Measurements from ENCODE around the gene WAS. TPM values are rescaled to one million over a fixed set of nuclear protein-coding genes. Genes with fewer than 3 reads are reported as not detected.

The WAS gene
- total RNA-seq (10 to 100 TPM in 1 of 9 donors, 1 to 10 TPM in 8; 1.1 to 26.8 (median 3.0) TPM), polyA plus RNA-seq (1 to 10 TPM; 1.5 to 1.8 TPM)
- long read RNA-seq, donor 1, partial matches to known transcripts = 0 of 1 reads
- long read RNA-seq, donor 1, other reads (novel, unspliced or antisense) = 0 of 1 reads
- long read RNA-seq, donor 2 = 0 reads
- long read RNA-seq, donor 3, partial matches to known transcripts = 1 of 2 reads
- long read RNA-seq, donor 3, other reads (novel, unspliced or antisense) = 1 of 2 reads

- peak within 1 kb of the TSS in 4 of 12 donors; percentile 29 to 93 (median 51) for H3K27ac ChIP-seq
Observed at GRCh38 chrX:48683411-48683982, at the start of gene WAS. TSS of gene WAS (plus strand) at chrX:48683799. CDS start at chrX:48683854, 55 bp downstream.

GRCh38 chrX:48636301-48636700, 47.3 kb upstream of the WAS start:
- 62 to 83% (median 73%) methylated on average over 1 of the region's 1 CpG for WGBS, 4 donors
- intact Hi-C loops (cut with DNase I) = no loop called here
- H3K4me1 ChIP-seq = peaks cover 0 to 8% (median 0%) of the 10 kb centered on the region in 12 donors
- H3K36me3 ChIP-seq = no peaks in the 10 kb centered on the region
- TF ChIP-seq CTCF (IDR thresholded peaks at IDR 0.05) = no peak
- TF ChIP-seq POLR2A (IDR thresholded peaks at IDR 0.05) = no peak
- no peak overlapping the region for H3K4me3 ChIP-seq
- ATAC-seq (no peak), DNase-seq (no peak)
- no peaks in the 10 kb centered on the region for H3K9me3 ChIP-seq
- H3K27ac ChIP-seq = no peak overlapping the region
- no peaks in the 10 kb centered on the region for H3K27me3 ChIP-seq

More at GRCh38 chrX:48683411-48683982, at the start of gene WAS:
- TF ChIP-seq CTCF (IDR thresholded peaks at IDR 0.05) (no peak), POLR2A (IDR thresholded peaks at IDR 0.05) (no peak)
- Histone ChIP-seq H3K4me1 (peaks cover 0 to 5% (median 0%) of the 10 kb centered on the region in 12 donors), H3K27me3 (no peaks in the 10 kb centered on the region), H3K4me3 (peak within 1 kb of the TSS in 6 of 12 donors; percentile 11 to 58 (median 28)), H3K36me3 (no peaks in the 10 kb centered on the region), H3K9me3 (no peaks in the 10 kb centered on the region)
- intact Hi-C loops (cut with DNase I) = no loop called here
- DNase-seq = peak in 1 of 5 donors; percentile 54
- WGBS, 4 donors = 70 to 75% (median 72%) methylated on average over 12 to 13 of the region's 13 CpGs
- peak in 3 of 4 donors; percentile 49 to 80 (median 70) for ATAC-seq

GRCh38 chrX:48636776-48637175, 46.8 kb upstream of the WAS start:
- Histone ChIP-seq H3K9me3 (no peaks in the 10 kb centered on the region), H3K27ac (no peak overlapping the region), H3K27me3 (no peaks in the 10 kb centered on the region), H3K4me1 (peaks cover 0 to 4% (median 0%) of the 10 kb centered on the region in 12 donors), H3K36me3 (no peaks in the 10 kb centered on the region), H3K4me3 (no peak overlapping the region)
- ATAC-seq (no peak), DNase-seq (no peak)
- intact Hi-C loops (cut with DNase I) = no loop called here
- 14 to 62% (median 48%) methylated on average over 2 of the region's 2 CpGs for WGBS, 4 donors
- TF ChIP-seq CTCF (IDR thresholded peaks at IDR 0.05) (no peak), POLR2A (IDR thresholded peaks at IDR 0.05) (no peak)

- Histone ChIP-seq H3K36me3 (no peaks in the 10 kb centered on the region), H3K9me3 (no peaks in the 10 kb centered on the region), H3K27me3 (peaks cover 0 to 12% (median 0%) of the 10 kb centered on the region in 9 donors), H3K4me3 (no peak overlapping the region), H3K27ac (no peak overlapping the region), H3K4me1 (peaks cover 0 to 4% (median 0%) of the 10 kb centered on the region in 12 donors)
- 81 to 87% (median 86%) methylated on average over 7 of the region's 7 CpGs for WGBS, 4 donors
- DNase-seq (no peak), ATAC-seq (no peak)
- no peak for TF ChIP-seq CTCF (IDR thresholded peaks at IDR 0.05)
- no peak for TF ChIP-seq POLR2A (IDR thresholded peaks at IDR 0.05)
- intact Hi-C loops (cut with DNase I) = loop anchor here in 1 of 10 donors (10.0 kb wide), 1 partner anchor 159 kb away; the partner anchor contains the start of gene HDAC6
Observed at GRCh38 chrX:48645669-48646068, 37.9 kb upstream of the WAS start.

All from heart left ventricle (tissue), 16 donors.